Ishikawa (cell line): Measurements from ENCODE around the gene TMEM134.

Experiments
- CEBPB ChIP-seq: IDR thresholded peaks from 2 replicates; pipeline ENCODE4 v1.6.1; 2012
- CREB1 ChIP-seq: IDR thresholded peaks from 2 replicates; pipeline ENCODE4 v1.6.1; 2012; ENCODE audit warnings: low read depth
- EGR1 ChIP-seq: IDR thresholded peaks from 2 replicates; pipeline ENCODE4 v1.6.1; 2012
- EP300 ChIP-seq: IDR thresholded peaks from 2 replicates; pipeline ENCODE4 v1.6.1; 2012; ENCODE audit warnings: borderline replicate concordance
- MAX ChIP-seq: IDR thresholded peaks from 2 replicates; pipeline ENCODE4 v1.6.1; 2012
- NFIC ChIP-seq: IDR thresholded peaks from 2 replicates; pipeline ENCODE4 v1.6.1; 2012
- RAD21 ChIP-seq: IDR thresholded peaks from 2 replicates; pipeline ENCODE4 v1.6.1; 2012; ENCODE audit warnings: low read depth
- REST ChIP-seq: IDR thresholded peaks from 2 replicates; pipeline ENCODE4 v1.6.1; 2012; ENCODE audit warnings: low read depth, mild to moderate bottlenecking
- TAF1 ChIP-seq: IDR thresholded peaks from 2 replicates; pipeline ENCODE4 v1.6.1; 2012; ENCODE audit warnings: low read depth, mild to moderate bottlenecking
- TCF12 ChIP-seq: IDR thresholded peaks from 2 replicates; pipeline ENCODE4 v1.6.1; 2012; ENCODE audit warnings: low read depth
- TEAD4 ChIP-seq: IDR thresholded peaks from 2 replicates; pipeline ENCODE4 v1.6.1; 2012
- USF1 ChIP-seq: IDR thresholded peaks from 2 replicates; pipeline ENCODE4 v1.6.1; 2012
- YY1 ChIP-seq: IDR thresholded peaks from 2 replicates; pipeline ENCODE4 v1.6.1; 2012; ENCODE audit warnings: low read depth
- ZBTB7A ChIP-seq: IDR thresholded peaks from 2 replicates; pipeline ENCODE4 v1.6.1; 2012; ENCODE audit warnings: low read depth

The TMEM134 gene

GRCh38 chr11:67418476-67419281, 50.4 kb downstream of the TMEM134 start:
- TF ChIP-seq TAF1 = no peak
- TF ChIP-seq NFIC = peak; percentile 24; the same call in 1 of the 2 replicates
- no peak for TF ChIP-seq RAD21
- no peak for TF ChIP-seq CEBPB
- TF ChIP-seq ZBTB7A = no peak

GRCh38 chr11:67417425-67417824, 51.6 kb downstream of the TMEM134 start:
- TF ChIP-seq USF1 = no peak
- no peak for TF ChIP-seq ZBTB7A

- TF ChIP-seq NFIC (peak; percentile 35; the same call in 1 of the 2 replicates), RAD21 (no peak), TCF12 (no peak), TAF1 (no peak), REST (no peak)
Measured at GRCh38 chr11:67416416-67417335, 52.4 kb downstream of the TMEM134 start.

- TF ChIP-seq YY1 (no peak), NFIC (no peak), RAD21 (no peak), CEBPB (no peak), TCF12 (no peak), USF1 (no peak), EP300 (no peak), CREB1 (no peak), MAX (no peak), REST (no peak), EGR1 (no peak), TAF1 (no peak)
Measured at GRCh38 chr11:67415501-67416304, 53.3 kb downstream of the TMEM134 start, which contains the start of gene CARNS1. Gene CARNS1, plus strand, starts transcription at chr11:67415678. Its CDS starts 522 bp downstream, at chr11:67416200.

- no peak for TF ChIP-seq TEAD4
- no peak for TF ChIP-seq USF1
- no peak for TF ChIP-seq REST
Measured at GRCh38 chr11:67413266-67413849, 55.7 kb downstream of the TMEM134 start.
